SJSA1 (cell line): ENCODE data around the gene CAV3. TPM values are rescaled to one million over a fixed set of nuclear protein-coding genes. Genes with fewer than 3 reads are reported as not detected.

Experiments
- DNase-seq, 2 experiments: peaks; one replicate each; pipeline ENCODE4 v3.0.0-alpha.2; 2015 to 2020; ENCODE audit warnings: low spot score in 2 of 2, low read depth in 1 of 2
- H3K27ac ChIP-seq: fragments of 250-450 bp; sonication (Bioruptor Pico); 2 replicates; pipeline ENCODE4 v1.5.1; 2020; ENCODE audit warnings: mild to moderate bottlenecking, moderate library complexity
- H3K27me3 ChIP-seq: fragments of 250-450 bp; sonication (Bioruptor Pico); replicated peaks from 2 replicates; pipeline ENCODE4 v1.5.1; 2020; ENCODE audit warnings: mild to moderate bottlenecking, moderate library complexity
- H3K36me3 ChIP-seq: fragments of 250-450 bp; sonication (Bioruptor Pico); 2 replicates; pipeline ENCODE4 v1.5.1; 2020; ENCODE audit warnings: mild to moderate bottlenecking
- H3K4me1 ChIP-seq: fragments of 250-450 bp; sonication (Bioruptor Pico); replicated peaks from 2 replicates; pipeline ENCODE4 v1.6.1; 2021; ENCODE audit warnings: mild to moderate bottlenecking
- H3K4me3 ChIP-seq: fragments of 250-450 bp; sonication (Bioruptor Pico); 2 replicates; pipeline ENCODE4 v1.5.1; 2020; ENCODE audit warnings: mild to moderate bottlenecking
- H3K9me3 ChIP-seq: fragments of 250-450 bp; sonication (Bioruptor Pico); replicated peaks from 2 replicates; pipeline ENCODE4 v1.5.1; 2020; ENCODE audit warnings: mild to moderate bottlenecking
- total RNA-seq: library from RNA; depleted of rRNA; stranded (reverse); fragments of >200 nt; shearing (Covaris generic); gene quantifications from 2 replicates; pipeline ENCODE4 v1.2.3, GENCODE V29; 2014

Gene CAV3
- total RNA-seq, 1 experiment from 2014 or later: not detected

DNA sequence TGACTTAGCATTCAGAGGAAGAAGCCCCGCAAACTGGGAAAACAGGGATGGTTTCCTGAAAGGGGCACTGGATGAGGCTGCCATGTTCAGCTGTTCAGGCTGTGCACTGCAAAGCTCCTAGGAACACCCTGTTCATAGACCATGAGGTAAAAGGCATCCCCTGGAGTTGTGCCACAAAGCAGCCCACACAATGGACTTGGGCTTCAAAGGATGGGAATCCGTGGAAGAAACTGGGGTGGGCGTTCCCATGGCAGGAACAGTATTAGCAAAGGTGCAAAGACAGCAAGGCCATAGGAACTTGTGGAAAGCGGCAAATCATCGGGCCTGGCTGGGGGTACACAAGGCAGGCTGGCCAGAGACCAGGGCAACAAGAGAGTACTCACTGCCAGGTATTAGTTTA, 26.9 kb downstream of the CAV3 start:
- H3K4me3 ChIP-seq: no peak overlapping the region
- DNase-seq: no peak
- H3K36me3 ChIP-seq: no peaks in the 10 kb centered on the region
- no peaks in the 10 kb centered on the region for H3K27me3 ChIP-seq
- H3K9me3 ChIP-seq: no peaks in the 10 kb centered on the region
- H3K27ac ChIP-seq: no peak overlapping the region
- peaks cover 11% of the 10 kb centered on the region for H3K4me1 ChIP-seq

DNA sequence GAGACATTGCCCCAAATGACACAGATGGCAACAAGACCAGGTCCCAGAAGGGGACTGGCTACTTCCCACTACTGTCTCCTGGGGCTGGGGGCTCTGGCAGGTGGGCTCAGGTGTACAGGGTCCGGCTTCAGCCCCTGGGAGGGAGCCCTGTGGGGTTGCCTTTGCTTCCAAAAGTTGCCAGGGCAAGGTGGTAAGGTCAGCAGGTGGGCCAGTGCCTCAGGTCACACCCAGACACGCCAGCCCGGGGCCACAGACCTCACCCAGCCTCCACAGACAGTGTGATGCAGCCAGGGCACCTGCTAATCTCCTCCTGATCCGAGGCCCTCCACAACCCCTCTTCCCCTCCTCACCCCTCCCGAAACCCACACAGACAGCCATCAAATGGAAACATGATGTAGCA, 28.3 kb downstream of the CAV3 start:
- Histone ChIP-seq H3K36me3 (no peaks in the 10 kb centered on the region), H3K4me3 (no peak overlapping the region), H3K27me3 (no peaks in the 10 kb centered on the region), H3K4me1 (peaks cover 11% of the 10 kb centered on the region), H3K27ac (no peak overlapping the region), H3K9me3 (no peaks in the 10 kb centered on the region)
- DNase-seq: no peak

GRCh38 chr3:8762607-8763377, 29.2 kb downstream of the CAV3 start:
- no peaks in the 10 kb centered on the region for H3K36me3 ChIP-seq
- DNase-seq: no peak
- no peaks in the 10 kb centered on the region for H3K9me3 ChIP-seq
- no peaks in the 10 kb centered on the region for H3K27me3 ChIP-seq
- H3K4me1 ChIP-seq: peaks cover 9% of the 10 kb centered on the region
- H3K27ac ChIP-seq: no peak overlapping the region
- no peak overlapping the region for H3K4me3 ChIP-seq

DNA sequence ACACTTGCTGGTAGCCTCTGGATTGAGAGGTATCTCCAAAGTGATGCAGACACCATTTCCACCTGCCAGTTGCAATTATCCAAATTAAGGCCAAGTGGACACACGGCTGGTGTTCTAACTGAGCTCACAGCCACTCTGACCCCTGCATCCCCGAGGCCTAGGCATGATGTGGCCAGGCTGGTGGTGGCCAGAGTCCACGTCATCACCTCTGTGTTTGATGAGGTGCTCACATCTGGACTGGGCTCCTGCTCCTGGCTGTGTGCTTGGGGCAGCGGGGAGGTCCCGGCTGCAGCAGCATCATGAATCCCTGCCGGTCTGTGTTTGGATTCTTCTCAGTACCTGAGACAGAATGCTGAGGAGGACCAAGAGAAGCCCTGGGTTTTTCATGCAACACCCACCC, 30.9 kb downstream of the CAV3 start:
- Histone ChIP-seq H3K27me3 (no peaks in the 10 kb centered on the region), H3K27ac (no peak overlapping the region), H3K36me3 (no peaks in the 10 kb centered on the region), H3K4me1 (peaks cover 11% of the 10 kb centered on the region), H3K9me3 (no peaks in the 10 kb centered on the region), H3K4me3 (no peak overlapping the region)
- no peak for DNase-seq

- peaks cover 16% of the 10 kb centered on the region for H3K4me1 ChIP-seq
- DNase-seq: no peak
- no peak overlapping the region for H3K4me3 ChIP-seq
- no peaks in the 10 kb centered on the region for H3K27me3 ChIP-seq
- no peak overlapping the region for H3K27ac ChIP-seq
- no peaks in the 10 kb centered on the region for H3K36me3 ChIP-seq
- no peaks in the 10 kb centered on the region for H3K9me3 ChIP-seq
Observed at GRCh38 chr3:8765528-8765927, 31.9 kb downstream of the CAV3 start.

GRCh38 chr3:8766148-8766547, 32.5 kb downstream of the CAV3 start:
- peaks cover 16% of the 10 kb centered on the region for H3K4me1 ChIP-seq

GRCh38 chr3:8767256-8767666, 33.7 kb downstream of the CAV3 start:
- H3K27me3 ChIP-seq: no peaks in the 10 kb centered on the region

More at GRCh38 chr3:8766148-8766547, 32.5 kb downstream of the CAV3 start:
- Histone ChIP-seq H3K9me3 (no peaks in the 10 kb centered on the region), H3K4me3 (no peak overlapping the region), H3K27me3 (no peaks in the 10 kb centered on the region), H3K27ac (no peak overlapping the region), H3K36me3 (no peaks in the 10 kb centered on the region)
- DNase-seq: no peak

GRCh38 chr3:8767667-8768363, 34.2 kb downstream of the CAV3 start:
- Histone ChIP-seq H3K27ac (no peak overlapping the region), H3K9me3 (no peaks in the 10 kb centered on the region), H3K4me3 (no peak overlapping the region), H3K27me3 (no peaks in the 10 kb centered on the region), H3K36me3 (no peaks in the 10 kb centered on the region), H3K4me1 (peaks cover 16% of the 10 kb centered on the region)
- DNase-seq: no peak

More at GRCh38 chr3:8767256-8767666, 33.7 kb downstream of the CAV3 start:
- DNase-seq: no peak
- H3K4me3 ChIP-seq: no peak overlapping the region
- no peak overlapping the region for H3K27ac ChIP-seq
- peaks cover 16% of the 10 kb centered on the region for H3K4me1 ChIP-seq
- H3K36me3 ChIP-seq: no peaks in the 10 kb centered on the region
- H3K9me3 ChIP-seq: no peaks in the 10 kb centered on the region

DNA sequence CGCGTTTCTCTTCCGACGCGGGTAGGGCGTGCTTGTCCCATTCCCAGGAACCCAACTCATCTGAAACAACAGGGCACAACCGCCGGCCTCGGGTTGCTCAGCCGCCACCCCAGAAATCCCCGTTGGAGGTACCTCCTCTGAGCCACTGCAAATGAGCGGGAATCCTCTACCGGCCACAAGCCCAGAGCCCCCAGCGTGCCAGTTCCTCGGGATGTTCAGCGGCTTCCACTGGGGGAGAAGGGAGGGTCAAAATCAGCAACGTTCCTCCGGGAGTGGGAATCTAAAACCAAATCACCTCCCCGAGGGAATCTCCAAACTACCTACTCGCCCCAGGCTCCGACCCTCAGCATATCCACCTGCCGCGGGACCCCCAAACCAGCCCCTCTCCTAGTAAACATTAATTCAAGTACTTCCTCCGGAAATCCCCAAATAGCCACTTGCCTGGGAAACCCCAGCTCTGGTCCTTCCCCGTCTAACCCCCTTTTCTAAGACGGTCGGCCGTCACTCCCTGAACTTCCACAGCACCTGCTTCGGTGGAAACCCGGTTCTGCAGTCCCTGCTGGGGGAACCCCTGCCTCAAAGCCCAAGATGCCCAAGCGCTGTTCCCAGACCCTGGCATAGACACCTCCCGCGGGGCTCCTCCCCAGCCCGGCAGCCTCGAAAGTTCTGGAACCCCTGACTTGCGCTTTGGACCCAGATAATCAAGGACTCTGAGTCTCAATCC, 34.9 kb downstream of the CAV3 start:
- H3K36me3 ChIP-seq: no peaks in the 10 kb centered on the region
- H3K27ac ChIP-seq: no peak overlapping the region
- no peaks in the 10 kb centered on the region for H3K9me3 ChIP-seq
- no peak for DNase-seq
- H3K27me3 ChIP-seq: no peaks in the 10 kb centered on the region
- H3K4me3 ChIP-seq: peak overlapping the region; percentile 43
- H3K4me1 ChIP-seq: peaks cover 16% of the 10 kb centered on the region

DNA sequence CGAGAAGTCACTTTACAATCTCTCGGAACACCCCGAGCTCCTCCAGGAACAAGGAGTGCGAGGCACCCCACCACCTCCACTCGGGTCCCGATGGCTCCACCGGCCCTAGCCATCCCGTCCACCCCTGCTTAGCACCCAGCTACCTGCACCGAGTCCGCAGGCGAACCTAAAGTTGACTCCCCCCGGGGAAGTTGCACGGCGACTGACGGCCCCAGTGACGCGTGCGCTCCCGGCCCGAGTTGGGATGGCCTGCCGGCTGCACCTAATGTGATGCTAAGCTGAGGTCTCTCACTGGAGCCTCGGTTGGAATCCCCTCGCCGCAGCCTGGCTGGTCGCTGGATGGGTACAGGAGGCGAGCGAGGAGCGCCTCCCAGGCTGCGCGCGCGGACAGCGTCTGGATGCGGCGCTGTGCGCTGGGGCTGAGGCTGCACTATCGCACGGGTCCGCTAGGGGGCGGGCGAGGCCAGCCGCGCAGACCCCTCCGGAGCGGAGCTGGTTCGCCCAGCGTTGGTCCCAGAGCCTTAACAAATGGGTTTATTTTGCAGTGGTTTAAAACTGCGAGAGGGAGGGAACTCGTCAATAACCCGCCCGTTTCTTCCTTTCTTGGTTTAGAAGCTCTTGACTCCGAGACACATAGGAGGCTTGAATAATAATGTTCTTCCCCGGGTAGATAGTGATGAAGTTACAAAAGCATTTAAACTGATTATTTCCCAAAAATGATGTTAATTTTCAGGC, 35.7 kb downstream of the CAV3 start, which contains the start of gene OXTR:
OXTR (minus strand) TSS at position 526 of the 735 bp plus-strand sequence. CDS start 1,426 bp downstream, outside the sequence.
- H3K4me1 ChIP-seq: peaks cover 16% of the 10 kb centered on the region
- H3K4me3 ChIP-seq: peak within 1 kb of the TSS; percentile 43
- no peaks in the 10 kb centered on the region for H3K9me3 ChIP-seq
- no peaks in the 10 kb centered on the region for H3K27me3 ChIP-seq
- H3K36me3 ChIP-seq: no peaks in the 10 kb centered on the region
- DNase-seq: peak; percentile 73 to 79
- H3K27ac ChIP-seq: no peak within 1 kb of the TSS

DNA sequence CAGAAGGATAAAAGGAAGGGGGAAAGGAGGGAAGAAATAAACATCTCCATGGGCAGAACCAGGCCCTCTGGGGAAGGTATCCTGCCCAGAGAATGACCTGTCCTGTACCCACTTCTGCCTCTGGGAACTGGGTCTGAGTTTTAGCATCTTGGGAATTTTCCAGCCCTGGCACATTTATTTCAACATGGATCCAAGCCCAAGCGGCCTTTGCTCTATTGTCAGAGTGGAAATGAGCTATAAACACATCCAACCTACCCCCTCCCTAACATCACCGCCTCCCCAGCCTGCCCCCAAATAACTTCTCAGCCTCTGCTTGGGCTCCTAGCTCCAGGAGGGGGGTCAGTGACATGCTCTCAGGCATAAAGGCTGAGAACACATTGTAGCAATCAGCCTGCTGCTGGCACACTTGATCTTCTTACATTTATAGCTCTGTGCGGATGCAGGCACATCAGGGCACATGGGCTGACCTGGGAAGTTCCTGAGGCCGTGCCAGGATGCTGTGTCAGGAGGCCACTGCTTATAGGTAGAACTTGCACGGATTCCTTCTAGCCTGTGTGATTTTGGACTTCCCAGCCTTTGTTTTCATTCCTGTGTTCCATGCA, 40.4 kb downstream of the CAV3 start:
- no peak for DNase-seq
- H3K36me3 ChIP-seq: no peaks in the 10 kb centered on the region
- H3K4me1 ChIP-seq: peaks cover 24% of the 10 kb centered on the region
- H3K4me3 ChIP-seq: no peak overlapping the region
- H3K27me3 ChIP-seq: no peaks in the 10 kb centered on the region
- H3K27ac ChIP-seq: no peak overlapping the region
- H3K9me3 ChIP-seq: no peaks in the 10 kb centered on the region

GRCh38 chr3:8775181-8775580, 41.6 kb downstream of the CAV3 start:
- H3K9me3 ChIP-seq: no peaks in the 10 kb centered on the region
- H3K36me3 ChIP-seq: no peaks in the 10 kb centered on the region
- DNase-seq: no peak
- no peak overlapping the region for H3K4me3 ChIP-seq
- H3K27ac ChIP-seq: no peak overlapping the region
- no peaks in the 10 kb centered on the region for H3K27me3 ChIP-seq
- H3K4me1 ChIP-seq: peaks cover 14% of the 10 kb centered on the region

DNA sequence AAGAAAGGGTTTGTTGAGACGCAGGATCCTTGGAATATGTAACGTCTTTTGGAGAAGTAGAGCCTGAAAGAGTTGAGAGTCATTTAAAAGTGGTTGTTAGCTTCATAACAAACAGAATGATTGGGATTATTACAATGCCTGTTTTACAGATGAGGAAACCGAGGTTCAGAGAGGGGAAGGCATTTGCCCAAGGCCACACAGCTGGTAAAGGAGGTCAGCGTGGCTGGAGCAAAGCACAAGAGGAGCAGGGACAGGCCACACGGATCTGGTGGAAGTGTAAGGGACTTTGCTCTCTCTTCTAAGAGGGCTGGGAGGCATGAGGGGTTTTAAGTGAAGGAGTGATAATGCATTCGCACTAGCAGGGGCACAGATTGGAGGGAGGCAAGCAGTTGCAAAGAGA, 42.0 kb downstream of the CAV3 start:
- no peak overlapping the region for H3K4me3 ChIP-seq
- H3K27me3 ChIP-seq: no peaks in the 10 kb centered on the region
- no peaks in the 10 kb centered on the region for H3K9me3 ChIP-seq
- no peak for DNase-seq
- no peak overlapping the region for H3K27ac ChIP-seq
- H3K36me3 ChIP-seq: no peaks in the 10 kb centered on the region
- H3K4me1 ChIP-seq: peaks cover 14% of the 10 kb centered on the region
